ENCODE measurements around the gene CLBA1. TPM values are rescaled to one million over a fixed set of nuclear protein-coding genes. Genes with fewer than 3 reads are reported as not detected.

CLBA1 gene
- total and polyA plus RNA-seq, 2 experiments from 2014 or later, result 1.6 to 1.8 TPM

GRCh38 chr14:105006831-105007592 lies 21.4 kb downstream of the CLBA1 start:
- Histone ChIP-seq H3K4me2 (no peak overlapping the region), H3F3A (replicated peaks; ENCODE audit: low read depth) (no peaks in the 10 kb centered on the region), H2AFZ (no peak overlapping the region), H3K4me3 (no peak overlapping the region), H3K79me2 (replicated peaks; ENCODE audit: insufficient read depth) (peaks cover 35% of the 10 kb centered on the region), H3K9me2 (ENCODE audit: insufficient read depth) (no peaks in the 10 kb centered on the region), H4K20me1 (replicated peaks; ENCODE audit: insufficient read depth) (peaks cover 17% of the 10 kb centered on the region), H3K27me3 (ENCODE audit: insufficient read depth) (no peaks in the 10 kb centered on the region), H3K36me3 (ENCODE audit: insufficient read depth) (peaks cover 13% of the 10 kb centered on the region), H3K4me1 (ENCODE audit: insufficient read depth) (no peaks in the 10 kb centered on the region), H3K27ac (ENCODE audit: low read depth) (no peak overlapping the region)
- Mint-ChIP-seq H3K27me3 (ENCODE audit: insufficient read depth, low read depth, poor library complexity) (peaks cover 9% of the 10 kb centered on the region), H3K27ac (peak overlapping the region; percentile 70; the same call in 1 of the 2 replicates), H3K4me1 (no peaks in the 10 kb centered on the region), H3K4me3 (no peak overlapping the region), H3K9me3 (no peaks in the 10 kb centered on the region), H3K36me3 (ENCODE audit: low read depth) (peaks cover 37% of the 10 kb centered on the region)
- DNase-seq (ENCODE audit: low spot score) (no peak), ATAC-seq (peak; percentile 9; the same call in 2 of the 3 replicates)
- TF ChIP-seq ZNF331 (CRISPR knock-in tag; IDR thresholded peaks at IDR 0.05; ENCODE audit: low read depth) (no peak), POLR2AphosphoS5 (IDR thresholded peaks at IDR 0.05; ENCODE audit: low read depth) (no peak), ZNF114 (CRISPR knock-in tag; IDR thresholded peaks at IDR 0.05) (no peak), STAT1 (IDR thresholded peaks at IDR 0.05; ENCODE audit: unreplicated experiment) (no peak), EZH2phosphoT487 (IDR thresholded peaks at IDR 0.05; ENCODE audit: unreplicated experiment) (no peak), ZNF462 (CRISPR knock-in tag; IDR thresholded peaks at IDR 0.05) (no peak), EZH2 (IDR thresholded peaks at IDR 0.05; ENCODE audit: low read depth, unreplicated experiment) (no peak), NANOG (IDR thresholded peaks at IDR 0.05; ENCODE audit: borderline replicate concordance) (no peak), ETS1 (IDR thresholded peaks at IDR 0.05) (no peak), REST (IDR thresholded peaks at IDR 0.05; ENCODE audit: unreplicated experiment) (no peak), CREB1 (CRISPR knock-in tag; IDR thresholded peaks at IDR 0.05; ENCODE audit: low read depth) (no peak), JUNB (IDR thresholded peaks at IDR 0.05; ENCODE audit: unreplicated experiment) (no peak)
- TF ChIP-seq, protein P1, sequence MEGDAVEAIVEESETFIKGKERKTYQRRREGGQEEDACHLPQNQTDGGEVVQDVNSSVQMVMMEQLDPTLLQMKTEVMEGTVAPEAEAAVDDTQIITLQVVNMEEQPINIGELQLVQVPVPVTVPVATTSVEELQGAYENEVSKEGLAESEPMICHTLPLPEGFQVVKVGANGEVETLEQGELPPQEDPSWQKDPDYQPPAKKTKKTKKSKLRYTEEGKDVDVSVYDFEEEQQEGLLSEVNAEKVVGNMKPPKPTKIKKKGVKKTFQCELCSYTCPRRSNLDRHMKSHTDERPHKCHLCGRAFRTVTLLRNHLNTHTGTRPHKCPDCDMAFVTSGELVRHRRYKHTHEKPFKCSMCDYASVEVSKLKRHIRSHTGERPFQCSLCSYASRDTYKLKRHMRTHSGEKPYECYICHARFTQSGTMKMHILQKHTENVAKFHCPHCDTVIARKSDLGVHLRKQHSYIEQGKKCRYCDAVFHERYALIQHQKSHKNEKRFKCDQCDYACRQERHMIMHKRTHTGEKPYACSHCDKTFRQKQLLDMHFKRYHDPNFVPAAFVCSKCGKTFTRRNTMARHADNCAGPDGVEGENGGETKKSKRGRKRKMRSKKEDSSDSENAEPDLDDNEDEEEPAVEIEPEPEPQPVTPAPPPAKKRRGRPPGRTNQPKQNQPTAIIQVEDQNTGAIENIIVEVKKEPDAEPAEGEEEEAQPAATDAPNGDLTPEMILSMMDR (conservative IDR thresholded peaks at IDR 0.05; ENCODE audit: low read depth in 2 of 2), result no peak

All from GM23338 (cell line).